HK-2 (cell line): ENCODE data around the gene TANGO2.

Experiments
- DNase-seq: peaks from one replicate; pipeline ENCODE4 v3.0.0-alpha.2; 2018; ENCODE audit not compliant: unreplicated experiment

Gene TANGO2

GRCh38 chr22:19983741-19984140 lies 37.2 kb upstream of the TANGO2 start:
- no peak for DNase-seq

GRCh38 chr22:19984201-19984753 lies 36.6 kb upstream of the TANGO2 start:
- peak; percentile 54 for DNase-seq

DNA sequence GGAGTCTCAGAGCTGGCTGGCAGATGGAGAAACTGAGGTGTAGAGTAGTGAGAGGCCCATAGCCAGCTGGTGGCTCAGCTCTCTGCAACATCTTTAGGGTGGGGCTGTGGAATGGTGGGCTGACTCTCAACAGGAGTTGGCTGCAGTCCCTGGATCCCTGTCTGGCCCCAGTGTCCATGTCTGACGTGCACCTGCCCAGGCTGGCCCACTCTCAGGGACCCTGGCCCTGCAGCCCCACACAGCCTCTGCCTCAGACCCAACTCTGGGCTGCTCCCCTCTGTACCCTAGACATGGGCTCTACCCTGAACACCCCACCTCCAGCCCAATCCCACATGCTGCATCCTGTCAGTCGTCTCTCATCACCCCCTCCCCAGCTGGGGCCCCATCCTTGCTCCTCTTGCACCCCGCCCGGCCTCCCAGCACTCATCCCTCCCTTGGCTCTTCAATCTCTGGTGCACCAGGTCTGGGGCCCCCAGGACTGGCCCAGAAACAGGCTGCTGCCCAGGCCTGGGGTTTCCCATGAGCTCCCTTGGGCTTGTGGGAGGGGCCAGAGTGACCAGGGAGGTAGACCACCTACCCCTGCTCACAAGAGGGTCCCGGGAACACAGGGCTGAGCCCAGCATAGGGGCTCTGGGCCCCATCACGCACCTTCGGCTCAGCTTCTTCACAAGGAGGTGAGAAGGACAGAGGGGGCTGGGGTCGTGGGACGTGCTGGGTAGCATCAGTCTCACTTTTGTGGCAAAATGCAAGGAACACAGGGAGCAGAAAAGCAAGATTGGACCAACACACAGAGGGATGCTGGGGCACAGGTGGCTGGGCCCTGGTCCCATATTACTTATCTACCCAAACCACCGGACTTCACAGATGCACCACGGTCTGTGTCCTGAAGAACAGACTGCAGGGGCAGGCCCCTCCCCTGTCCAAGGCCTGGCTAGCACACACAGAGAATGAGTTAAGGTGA lies 35.8 kb upstream of the TANGO2 start:
- DNase-seq, result no peak

DNA sequence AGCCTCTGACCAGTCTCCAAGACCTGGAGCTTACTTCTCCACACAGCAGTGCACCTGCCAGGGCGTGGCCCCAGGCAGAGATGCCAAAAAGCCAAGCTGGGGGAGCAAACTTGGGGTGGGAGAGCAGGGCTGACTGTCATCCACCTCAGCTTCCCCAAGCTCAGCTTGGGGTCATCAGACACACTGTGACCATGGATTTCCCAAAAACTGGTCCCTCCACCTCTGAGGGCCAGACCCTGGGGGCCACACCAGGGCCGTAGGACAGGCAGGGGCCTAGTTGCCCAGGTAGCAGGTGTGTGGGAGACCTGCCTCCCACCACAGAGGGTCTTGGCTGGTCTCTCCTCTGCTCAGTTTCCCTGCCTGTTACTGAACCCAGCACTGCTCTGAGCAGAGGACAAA lies 34.9 kb upstream of the TANGO2 start:
- no peak for DNase-seq

- peak; percentile 73 for DNase-seq
Measured at GRCh38 chr22:19986410-19987341, 34.2 kb upstream of the TANGO2 start.

DNA sequence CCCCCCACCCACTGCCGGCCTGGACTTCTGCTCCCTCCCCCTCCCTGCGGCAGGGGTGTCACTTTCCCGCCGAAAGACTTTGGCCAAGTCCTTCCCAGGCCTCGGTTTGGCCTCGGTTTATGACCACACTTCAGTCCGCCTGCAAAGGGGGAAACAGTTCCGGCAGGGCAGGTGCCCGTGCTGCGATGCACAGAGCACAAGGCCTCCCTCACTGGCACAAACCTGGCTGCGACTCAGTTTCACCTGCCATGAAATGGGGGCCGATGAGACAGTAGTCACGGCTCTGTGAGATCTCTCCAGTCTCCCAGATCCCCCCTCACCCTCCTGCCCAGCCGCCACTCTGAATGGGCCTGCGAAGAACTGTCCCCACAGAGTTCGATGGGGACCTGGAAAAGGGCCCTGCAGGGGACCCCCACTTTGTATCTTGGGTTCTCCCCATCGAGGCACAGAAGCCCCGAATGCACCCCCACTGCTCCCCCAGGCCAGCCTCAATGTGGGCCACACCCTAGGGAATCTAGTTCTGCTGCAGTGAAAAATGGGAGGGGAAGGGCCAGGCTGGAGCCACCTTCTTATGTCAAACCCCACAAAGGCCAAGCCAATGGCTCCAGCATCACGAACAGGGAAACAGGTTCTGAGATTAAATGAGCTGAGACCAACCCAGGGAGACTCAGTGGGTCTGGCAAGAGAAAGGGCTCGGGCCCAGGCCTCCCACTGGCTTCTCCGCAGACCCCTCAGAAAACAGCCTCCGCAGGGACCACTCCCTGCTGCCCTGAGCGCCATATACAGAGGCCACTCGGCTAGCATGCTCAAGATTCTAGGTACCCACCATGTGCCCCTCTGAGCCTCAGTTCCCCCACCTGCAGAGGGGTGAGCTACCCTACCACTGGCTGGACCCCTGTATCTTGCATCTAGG lies 33.3 kb upstream of the TANGO2 start:
- DNase-seq, result no peak

GRCh38 chr22:19988331-19988808 lies 32.5 kb upstream of the TANGO2 start:
- no peak for DNase-seq

GRCh38 chr22:19988965-19989724 lies 31.8 kb upstream of the TANGO2 start:
- DNase-seq, result no peak

DNA sequence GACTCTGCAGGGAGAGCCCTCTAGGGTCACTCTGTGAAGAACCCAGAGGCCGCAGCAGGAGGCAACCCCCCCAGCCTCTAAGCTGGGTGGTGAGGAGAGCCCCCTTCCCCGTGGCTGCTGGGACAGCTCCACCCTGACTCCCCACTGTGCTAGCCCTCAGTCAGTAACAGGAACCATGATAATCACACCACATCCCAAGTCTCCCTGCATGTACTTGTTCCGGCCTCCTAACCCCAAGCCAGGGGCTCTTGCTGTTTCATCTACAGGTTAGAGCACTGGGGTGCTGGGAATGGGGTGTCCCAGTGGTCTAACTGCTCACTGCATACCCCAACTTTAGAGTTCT lies 31.2 kb upstream of the TANGO2 start:
- DNase-seq, result no peak

GRCh38 chr22:19990188-19990587 lies 30.7 kb upstream of the TANGO2 start:
- DNase-seq, result no peak

DNA sequence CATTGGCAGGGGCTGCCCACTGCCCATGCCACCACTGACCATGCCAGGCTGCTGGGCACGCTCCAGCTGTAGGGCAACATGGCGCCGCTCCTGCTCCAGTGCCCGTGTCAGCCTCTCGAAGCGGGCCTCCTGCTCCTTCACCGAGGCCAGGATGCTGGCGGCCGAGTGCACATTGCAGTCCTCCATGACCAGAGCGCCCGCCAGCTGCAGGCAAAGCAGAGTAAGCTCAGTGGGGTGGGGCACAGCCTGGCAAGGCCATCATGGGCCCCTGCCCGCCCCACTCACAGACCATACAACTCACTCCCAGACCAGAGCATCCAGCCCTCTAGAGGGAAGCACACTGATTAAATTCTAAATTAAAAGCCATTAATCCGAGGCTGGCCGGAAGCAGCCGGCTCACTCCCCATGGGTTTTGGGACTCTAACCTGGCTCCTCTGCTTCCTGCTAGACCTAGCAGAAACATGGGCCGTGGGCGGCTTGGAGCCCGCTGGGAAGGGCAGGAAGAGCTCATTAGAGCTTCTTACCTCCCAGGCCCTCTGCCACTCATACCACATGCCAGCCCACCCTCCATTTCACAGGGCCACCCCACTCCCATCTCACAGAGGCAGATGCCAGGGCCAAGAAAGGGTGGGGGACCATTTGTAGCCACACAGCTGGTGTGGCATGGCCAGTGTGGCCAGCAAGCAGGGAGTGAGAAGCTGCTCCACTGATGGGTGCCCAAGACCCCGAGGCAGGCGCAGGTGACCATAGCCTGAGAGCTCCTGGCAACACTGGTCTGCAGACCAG lies 30.1 kb upstream of the TANGO2 start:
- DNase-seq, result no peak

DNA sequence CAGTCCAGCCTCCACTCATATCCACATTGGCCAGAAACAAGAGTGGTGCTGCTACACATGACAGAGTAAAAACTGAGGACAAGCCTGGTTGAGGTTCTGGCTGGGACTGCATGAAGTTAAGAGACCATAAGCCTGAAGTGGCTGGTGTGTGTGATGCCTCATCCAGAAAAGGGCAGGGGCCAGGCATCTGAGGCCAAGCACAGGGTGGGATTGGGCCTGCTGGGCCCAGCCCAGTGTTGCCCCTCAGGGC lies 29.6 kb upstream of the TANGO2 start:
- no peak for DNase-seq

GRCh38 chr22:19991645-19992451 lies 29.1 kb upstream of the TANGO2 start:
- no peak for DNase-seq

DNA sequence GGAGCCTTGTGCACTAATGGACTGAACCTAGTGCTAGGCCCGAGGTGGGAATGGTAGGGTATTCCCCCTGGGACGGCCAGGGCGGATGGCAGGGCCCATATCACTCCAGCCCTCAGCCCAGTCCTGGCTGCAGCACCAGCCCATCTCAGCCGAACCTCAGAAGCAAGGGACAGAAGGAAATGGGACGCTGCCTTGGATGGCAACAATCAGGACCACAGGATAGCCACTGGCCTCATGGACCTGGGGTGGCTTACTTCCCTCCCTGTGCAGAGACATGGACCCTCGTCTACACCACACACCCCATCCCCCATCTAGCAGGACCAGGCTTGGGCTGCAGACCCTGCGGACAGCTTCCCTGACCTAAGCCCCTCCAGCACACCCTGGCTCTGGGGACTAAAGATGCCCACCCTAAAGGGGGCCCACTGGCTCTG lies 28.4 kb upstream of the TANGO2 start:
- DNase-seq, result no peak

GRCh38 chr22:19992921-19993355 lies 28.0 kb upstream of the TANGO2 start:
- no peak for DNase-seq

GRCh38 chr22:19993926-19994325 lies 27.0 kb upstream of the TANGO2 start:
- DNase-seq, result no peak

- no peak for DNase-seq
Measured at GRCh38 chr22:19994851-19995610, 25.9 kb upstream of the TANGO2 start.
